Kidney (tissue), 14 donors: ENCODE measurements around the gene COX7A1. TPM values are rescaled to one million over a fixed set of nuclear protein-coding genes. Genes with fewer than 3 reads are reported as not detected.
A peak's percentile ranks its signal among the peaks of the same experiment; 100 is the strongest.
"Not testable (repeated sequence)": the region's sequence is repeated elsewhere in the genome, so short reads cannot be mapped to it uniquely, and the experiment has no call there.

Source experiments
- DNase-seq, 5 donors: peaks; one replicate each; pipeline ENCODE4 v3.0.0-alpha.2; 2013 to 2020
- FAIRE-seq: peaks from 2 replicates; lab custom pipeline; 2012; peaks lifted over from hg19 to GRCh38; lab: Jason Lieb, UNC
- H3K27ac ChIP-seq, 2 donors: one replicate each; pipeline ENCODE4 v1.7.0; 2013; ENCODE audit warnings: low read depth in 2 of 2, low read length in 2 of 2, inconsistent platforms in 1 of 2
- H3K27me3 ChIP-seq: one replicate; pipeline ENCODE4 v1.7.1; 2013; ENCODE audit warnings: low read length, inconsistent platforms; ENCODE audit not compliant: control insufficient read depth, insufficient read depth
- H3K36me3 ChIP-seq, 3 donors: one replicate each; pipeline versions ENCODE4 v1.7.0 to v1.7.1; 2013; ENCODE audit warnings: low read length in 3 of 3, control low read depth in 1 of 3, inconsistent platforms in 1 of 3; ENCODE audit not compliant: insufficient read depth in 3 of 3, control insufficient read depth in 2 of 3
- H3K4me1 ChIP-seq, 3 donors: one replicate each; pipeline versions ENCODE4 v1.7.0 to v1.7.1; 2013; ENCODE audit warnings: low read length in 3 of 3, inconsistent platforms in 1 of 3, low read depth in 1 of 3; ENCODE audit not compliant: control insufficient read depth in 2 of 3, insufficient read depth in 2 of 3
- H3K4me3 ChIP-seq, 3 donors: one replicate each; pipeline versions ENCODE4 v1.7.0 to v1.8.1; 2013; ENCODE audit warnings: low read length in 3 of 3, control low read depth in 1 of 3, inconsistent platforms in 1 of 3
- H3K9ac ChIP-seq, 3 donors: one replicate each; pipeline versions ENCODE4 v1.7.0 to v1.7.1; 2013; ENCODE audit warnings: low read length in 3 of 3, control low read depth in 1 of 3, inconsistent platforms in 1 of 3
- H3K9me3 ChIP-seq, 3 donors: one replicate each; pipeline versions ENCODE4 v1.7.0 to v1.7.1; 2013; ENCODE audit warnings: low read length in 3 of 3, control low read depth in 1 of 3, inconsistent platforms in 1 of 3; ENCODE audit not compliant: control insufficient read depth in 2 of 3, insufficient read depth in 1 of 3
- intact Hi-C: fragments of 100-400 bp; cut with DNase I; formaldehyde crosslinking; loops from one replicate; pipeline ENCODE4 v1.11.1; 2022
- polyA plus RNA-seq: library from polyadenylated mRNA; stranded (reverse); fragments of 350-450 nt; fragmentation: Illumina TruSeq; extraction: RNeasy Lipid Tissue Mini Kit (QIAGEN cat#74804); gene quantifications from one replicate; pipeline ENCODE4 v1.2.3, GENCODE V29; 2014; ENCODE audit warnings: low read depth, low replicate concordance; ENCODE audit not compliant: insufficient read depth
- total RNA-seq: library from RNA; stranded (reverse); fragmentation: NEBNext Ultra II Directional; extraction: Animal tissue kit (Norgen Biotek cat#: 25700); gene quantifications from one replicate; pipeline ENCODE4 v1.2.1, GENCODE V29; 2021
- TF ChIP-seq, protein P1 (sequence below): IDR thresholded peaks from 3 replicates; pipeline ENCODE4 v1.5.1; 2012; ENCODE audit warnings: mild to moderate bottlenecking, moderate library complexity, borderline replicate concordance; ENCODE audit not compliant: insufficient read depth; ENCODE audit errors: extremely low read depth
- donor health status: control.
- donor health status: control.
- donor health status: control.
- donor health status: control.
- donor health status: control.
- donor health status: DM: yes; HTN: yes; CAD: no.
- donor health status: Normal renal cell carcinoma (clear cell type).

Gene COX7A1
- total and polyA plus RNA-seq, 2 donors from 2014 or later = 56.2 to 199 TPM

DNA sequence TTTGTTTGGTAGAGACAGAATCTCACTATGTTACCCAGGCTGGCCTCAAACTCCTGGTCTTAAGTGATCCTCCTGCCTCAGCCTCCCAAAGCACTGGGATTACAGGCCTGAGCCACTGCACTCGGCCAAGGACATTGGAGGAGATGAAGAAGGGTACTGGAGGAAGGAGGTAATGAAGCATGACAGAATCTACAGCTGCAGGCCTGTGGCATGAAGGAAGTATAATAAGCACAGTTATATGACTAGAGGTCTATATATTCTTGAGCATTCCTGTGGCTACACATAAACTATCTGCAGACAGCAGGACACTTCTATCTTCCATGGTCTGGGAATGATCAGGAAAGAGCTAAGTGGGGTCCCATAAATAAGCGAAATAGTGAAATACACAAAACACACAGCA, 44.0 kb upstream of the COX7A1 start:
- FAIRE-seq (no peak), DNase-seq (no peak)
- no peak overlapping the region for H3K4me3 ChIP-seq
- H3K9me3 ChIP-seq = no peaks in the 10 kb centered on the region
- intact Hi-C loops = no loop called here
- TF ChIP-seq, protein P1, sequence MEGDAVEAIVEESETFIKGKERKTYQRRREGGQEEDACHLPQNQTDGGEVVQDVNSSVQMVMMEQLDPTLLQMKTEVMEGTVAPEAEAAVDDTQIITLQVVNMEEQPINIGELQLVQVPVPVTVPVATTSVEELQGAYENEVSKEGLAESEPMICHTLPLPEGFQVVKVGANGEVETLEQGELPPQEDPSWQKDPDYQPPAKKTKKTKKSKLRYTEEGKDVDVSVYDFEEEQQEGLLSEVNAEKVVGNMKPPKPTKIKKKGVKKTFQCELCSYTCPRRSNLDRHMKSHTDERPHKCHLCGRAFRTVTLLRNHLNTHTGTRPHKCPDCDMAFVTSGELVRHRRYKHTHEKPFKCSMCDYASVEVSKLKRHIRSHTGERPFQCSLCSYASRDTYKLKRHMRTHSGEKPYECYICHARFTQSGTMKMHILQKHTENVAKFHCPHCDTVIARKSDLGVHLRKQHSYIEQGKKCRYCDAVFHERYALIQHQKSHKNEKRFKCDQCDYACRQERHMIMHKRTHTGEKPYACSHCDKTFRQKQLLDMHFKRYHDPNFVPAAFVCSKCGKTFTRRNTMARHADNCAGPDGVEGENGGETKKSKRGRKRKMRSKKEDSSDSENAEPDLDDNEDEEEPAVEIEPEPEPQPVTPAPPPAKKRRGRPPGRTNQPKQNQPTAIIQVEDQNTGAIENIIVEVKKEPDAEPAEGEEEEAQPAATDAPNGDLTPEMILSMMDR = no peak
- H3K9ac ChIP-seq = no peak overlapping the region
- H3K36me3 ChIP-seq = peaks cover 0 to 9% (median 5%) of the 10 kb centered on the region in 3 donors
- H3K27ac ChIP-seq = no peak overlapping the region
- H3K27me3 ChIP-seq = no peaks in the 10 kb centered on the region
- no peaks in the 10 kb centered on the region for H3K4me1 ChIP-seq

DNA sequence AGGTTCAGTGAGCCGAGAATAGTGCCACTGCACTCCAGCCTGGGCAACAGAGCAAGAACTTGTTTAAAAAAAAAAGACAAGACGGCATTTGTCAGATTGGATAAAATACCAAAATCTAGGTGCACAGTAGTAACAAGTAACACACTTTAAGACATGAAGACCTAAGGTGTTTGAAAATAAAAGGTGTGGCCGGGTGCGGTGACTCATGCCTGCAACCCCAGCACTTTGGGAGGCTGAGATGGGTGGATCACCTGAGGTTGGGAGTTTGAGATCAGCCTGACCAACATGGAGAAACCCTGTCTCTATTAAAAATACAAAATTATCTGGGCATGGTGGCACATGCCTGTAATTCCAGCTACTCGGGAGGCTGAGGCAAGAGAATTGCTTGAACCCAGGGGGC, 34.5 kb upstream of the COX7A1 start:
- H3K9me3 ChIP-seq, H3K27me3 ChIP-seq, DNase-seq, intact Hi-C loops, H3K4me3 ChIP-seq, FAIRE-seq, H3K27ac ChIP-seq, H3K4me1 ChIP-seq, H3K9ac ChIP-seq: not testable (repeated sequence)
- peaks cover 0 to 11% (median 6%) of the 10 kb centered on the region in 3 donors for H3K36me3 ChIP-seq

DNA sequence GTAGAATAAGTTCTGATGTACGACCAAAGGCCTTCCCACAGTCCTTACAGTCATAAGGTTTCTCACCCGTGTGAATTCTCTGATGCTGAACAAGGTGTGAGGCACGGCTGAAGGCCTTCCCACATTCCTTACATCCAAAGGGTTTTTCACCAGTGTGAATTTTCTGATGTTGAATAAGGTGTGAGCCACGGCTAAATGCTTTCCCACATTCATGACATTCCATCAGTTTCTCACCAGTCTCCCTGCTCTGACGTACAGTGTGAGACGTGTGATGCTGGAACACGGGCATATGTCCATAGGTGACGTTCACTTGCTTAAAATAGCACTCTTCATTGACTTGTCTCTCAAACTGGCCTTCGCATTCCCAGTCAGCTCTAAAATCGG, 31.0 kb upstream of the COX7A1 start:
- Histone ChIP-seq H3K4me3 (no peak overlapping the region), H3K9ac (no peak overlapping the region), H3K9me3 (no peaks in the 10 kb centered on the region), H3K36me3 (peaks cover 0 to 11% (median 6%) of the 10 kb centered on the region in 3 donors), H3K27me3 (no peaks in the 10 kb centered on the region), H3K4me1 (no peaks in the 10 kb centered on the region), H3K27ac (no peak overlapping the region)
- TF ChIP-seq, protein P1 = no peak
- peak in 1 of 5 donors; percentile 14 for DNase-seq
- intact Hi-C loops = no loop called here
- no peak for FAIRE-seq

DNA sequence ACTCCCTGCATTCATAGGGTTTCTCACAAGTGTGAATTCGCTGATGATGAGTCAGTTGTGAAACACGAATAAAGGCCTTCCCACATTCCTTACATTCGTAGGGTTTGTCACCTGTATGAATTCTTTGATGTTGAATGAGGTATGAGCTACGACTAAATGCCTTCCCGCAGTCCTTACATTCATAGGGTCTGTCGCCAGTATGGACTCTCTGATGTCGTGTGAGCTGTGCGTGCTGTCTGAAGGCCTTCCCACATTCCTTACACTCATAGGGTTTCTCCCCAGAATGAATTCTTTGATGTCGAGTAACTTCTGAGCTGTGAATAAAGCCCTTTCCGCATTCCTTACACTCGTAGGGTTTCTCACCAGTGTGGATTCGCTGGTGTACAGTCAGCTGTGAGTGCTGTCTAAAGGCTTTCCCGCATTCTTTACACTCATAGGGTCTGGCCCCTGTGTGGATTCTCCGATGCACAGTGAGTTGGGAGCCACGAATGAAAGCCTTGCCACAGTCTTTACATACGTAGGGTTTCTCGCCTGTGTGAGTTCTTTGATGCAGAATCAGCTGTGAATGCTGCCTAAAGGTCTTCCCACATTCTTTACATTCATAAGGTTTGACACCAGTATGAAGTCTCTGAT, 30.5 kb upstream of the COX7A1 start:
- intact Hi-C loops = no loop called here
- DNase-seq (no peak), FAIRE-seq (no peak)
- H3K27me3 ChIP-seq = no peaks in the 10 kb centered on the region
- no peaks in the 10 kb centered on the region for H3K9me3 ChIP-seq
- TF ChIP-seq, protein P1 = no peak
- H3K36me3 ChIP-seq = peaks cover 0 to 11% (median 6%) of the 10 kb centered on the region in 3 donors
- no peaks in the 10 kb centered on the region for H3K4me1 ChIP-seq
- H3K4me3 ChIP-seq = no peak overlapping the region
- H3K27ac ChIP-seq = no peak overlapping the region
- H3K9ac ChIP-seq = no peak overlapping the region

DNA sequence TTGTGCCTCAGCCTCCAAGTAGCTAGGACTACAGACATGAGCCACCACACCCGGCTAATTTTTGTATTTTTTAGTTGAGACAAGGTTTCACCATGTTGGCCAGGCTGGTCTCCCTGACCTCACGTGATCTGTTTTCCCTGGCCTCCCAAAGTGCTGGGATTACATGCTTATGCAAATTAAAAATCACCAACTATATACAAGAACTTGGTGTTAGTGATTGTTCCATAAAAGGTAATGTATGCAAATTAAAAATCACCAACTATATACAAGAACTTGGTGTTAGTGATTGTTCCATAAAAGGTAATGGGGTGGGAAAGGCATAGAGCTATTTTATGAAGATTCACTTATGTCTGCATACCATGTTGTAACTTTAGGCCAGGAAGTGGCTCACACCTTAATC, 26.8 kb upstream of the COX7A1 start:
- H3K9me3 ChIP-seq, intact Hi-C loops, DNase-seq, H3K27ac ChIP-seq, H3K27me3 ChIP-seq, H3K9ac ChIP-seq, H3K4me3 ChIP-seq, H3K4me1 ChIP-seq, FAIRE-seq: not testable (repeated sequence)
- peaks cover 0 to 11% (median 6%) of the 10 kb centered on the region in 3 donors for H3K36me3 ChIP-seq

DNA sequence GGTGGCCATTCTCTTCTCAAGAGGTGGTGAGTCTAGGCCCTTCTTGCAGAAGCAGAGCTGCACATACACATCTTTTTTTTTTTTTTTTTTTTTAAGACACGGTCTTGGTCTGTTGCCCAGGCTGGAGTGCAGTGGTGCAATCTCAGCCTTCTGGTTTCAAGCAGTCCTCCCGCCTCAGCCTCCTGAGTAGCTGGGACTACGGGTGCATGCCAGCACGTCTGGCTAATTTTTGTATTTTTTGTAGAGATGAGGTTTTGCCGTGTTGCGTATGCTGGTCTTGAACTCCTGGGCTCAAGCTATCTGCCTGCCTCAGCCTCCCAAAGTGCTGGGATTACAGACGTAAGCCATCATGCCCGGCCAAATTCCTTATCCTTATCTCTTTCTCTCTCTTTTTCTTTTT, 21.6 kb upstream of the COX7A1 start:
- not testable (repeated sequence) for H3K4me3 ChIP-seq, H3K36me3 ChIP-seq, H3K9ac ChIP-seq, H3K27me3 ChIP-seq, H3K27ac ChIP-seq, DNase-seq, H3K4me1 ChIP-seq, FAIRE-seq, H3K9me3 ChIP-seq
- intact Hi-C loops = loop anchor here (5.0 kb wide), 1 partner anchor 52 kb away; no protein-coding TSS in a partner anchor
